Right ventricle myocardium superior (tissue), 1 donor: ENCODE measurements around the gene ELAVL2. TPM values are rescaled to one million over a fixed set of nuclear protein-coding genes. Genes with fewer than 3 reads are reported as not detected.

ENCODE experiments used
- ATAC-seq: fragments of 200-7000 bp; cut with Tn5 transposase; one replicate; pipeline ENCODE4 v1.9.1; 2020; ENCODE audit warnings: mild to moderate bottlenecking; ENCODE audit not compliant: poor library complexity
- DNase-seq: peaks from one replicate; pipeline ENCODE4 v3.0.0-alpha.2; 2020
- intact Hi-C: fragments of 100-400 bp; cut with DNase I; formaldehyde crosslinking; loops from one replicate; pipeline ENCODE4 v1.11.2; 2022
- long read RNA-seq: library from polyadenylated mRNA; unstranded; transcript quantifications from one replicate; pipeline ENCODE4 v2.0.0, GENCODE V29; 2021
- total RNA-seq: library from RNA; stranded (reverse); fragmentation: NEBNext Ultra II Directional; extraction: Animal tissue kit (Norgen Biotek cat#: 25700); gene quantifications from one replicate; pipeline ENCODE4 v1.2.1, GENCODE V29; 2021
- donor health status: DM: no; HTN: yes; CAD: no; lungs with severe emphysema.

Gene ELAVL2
- total RNA-seq: not detected
- long read RNA-seq: 0 reads

DNA sequence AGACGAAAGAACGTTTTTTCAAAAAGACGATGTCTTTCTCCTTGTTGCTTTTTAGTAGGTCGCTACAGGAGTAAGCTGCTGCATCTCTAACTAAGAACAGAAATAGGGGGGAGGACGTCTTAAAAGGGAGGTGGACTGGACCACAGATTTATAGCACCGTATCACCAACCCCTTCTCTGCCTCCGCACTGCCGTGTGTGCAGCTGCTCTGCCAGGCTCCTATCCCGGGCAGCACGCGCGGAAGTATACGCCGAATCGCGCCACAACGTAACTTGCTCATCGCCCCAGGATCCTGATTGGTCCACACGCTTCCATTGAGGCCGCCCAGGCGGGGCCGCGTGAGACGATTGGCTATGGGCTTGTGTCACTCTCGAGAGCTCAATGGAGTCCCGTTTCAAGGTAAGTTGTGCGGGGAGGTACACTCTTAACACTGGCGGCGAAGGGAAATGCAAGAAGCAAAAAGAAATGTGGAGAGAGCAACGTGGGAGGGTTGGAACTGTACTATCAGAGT, at the start of gene ELAVL2:
TSS of gene ELAVL2 (minus strand) at position 121 of the 510 bp plus-strand sequence. CDS start 64,006 bp downstream, outside the sequence.
- intact Hi-C loops: no loop called here
- DNase-seq (peak; percentile 89), ATAC-seq (peak; percentile 91)

DNA sequence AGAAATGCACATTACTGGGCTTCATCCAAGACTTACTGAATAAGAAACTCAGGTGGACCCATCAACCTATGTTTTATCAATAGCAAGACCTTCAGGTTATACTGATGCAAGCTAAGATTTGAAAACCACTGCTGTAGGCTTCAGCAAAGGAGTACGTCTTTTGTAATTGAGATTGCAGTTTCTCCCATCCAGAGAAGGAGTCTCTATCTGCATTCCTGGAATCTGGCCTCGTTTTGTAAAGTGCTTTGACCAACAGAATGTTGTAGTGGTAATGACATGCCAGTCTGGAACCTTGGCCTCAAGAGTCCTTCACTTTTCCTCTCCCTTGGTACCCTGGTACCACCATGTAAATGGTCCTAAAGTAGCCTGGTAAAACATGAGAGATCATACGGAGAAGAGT, 32.2 kb upstream of the ELAVL2 start:
- DNase-seq: no peak
- intact Hi-C loops: no loop called here
- no peak for ATAC-seq

DNA sequence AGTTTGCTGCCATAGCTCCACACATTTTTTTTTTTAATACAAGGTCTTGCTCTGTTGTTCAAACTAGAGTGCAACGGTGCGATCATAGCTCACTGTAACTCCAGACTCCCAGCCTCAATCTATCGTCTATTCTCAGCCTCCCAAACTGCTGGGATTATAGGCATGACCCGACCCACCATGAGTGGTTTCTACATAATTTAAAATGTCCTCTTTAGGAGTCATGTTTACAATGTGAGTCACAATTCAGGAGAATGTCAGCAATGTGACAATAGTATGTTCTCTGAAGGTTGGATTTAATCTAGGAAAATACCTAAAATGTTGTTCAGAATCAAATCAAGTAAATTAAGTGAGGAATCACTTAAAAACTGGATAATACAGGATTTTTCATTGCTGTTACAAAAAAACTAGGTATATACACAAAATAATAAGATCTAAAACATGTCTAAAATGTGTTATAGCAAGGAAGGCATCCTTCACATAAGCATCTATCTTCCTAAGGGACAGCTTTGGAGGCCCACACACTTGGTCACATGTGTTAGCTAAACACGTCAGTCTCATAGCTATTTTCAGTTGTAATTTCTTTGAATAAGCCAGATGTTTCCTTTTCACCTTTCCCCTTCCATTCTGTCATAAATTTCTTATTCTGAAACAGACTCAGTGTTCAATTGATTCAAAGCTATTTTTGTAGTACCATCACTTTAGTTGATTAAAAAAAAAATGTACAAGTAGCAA, 30.0 kb upstream of the ELAVL2 start:
- ATAC-seq (no peak), DNase-seq (no peak)
- intact Hi-C loops: no loop called here

DNA sequence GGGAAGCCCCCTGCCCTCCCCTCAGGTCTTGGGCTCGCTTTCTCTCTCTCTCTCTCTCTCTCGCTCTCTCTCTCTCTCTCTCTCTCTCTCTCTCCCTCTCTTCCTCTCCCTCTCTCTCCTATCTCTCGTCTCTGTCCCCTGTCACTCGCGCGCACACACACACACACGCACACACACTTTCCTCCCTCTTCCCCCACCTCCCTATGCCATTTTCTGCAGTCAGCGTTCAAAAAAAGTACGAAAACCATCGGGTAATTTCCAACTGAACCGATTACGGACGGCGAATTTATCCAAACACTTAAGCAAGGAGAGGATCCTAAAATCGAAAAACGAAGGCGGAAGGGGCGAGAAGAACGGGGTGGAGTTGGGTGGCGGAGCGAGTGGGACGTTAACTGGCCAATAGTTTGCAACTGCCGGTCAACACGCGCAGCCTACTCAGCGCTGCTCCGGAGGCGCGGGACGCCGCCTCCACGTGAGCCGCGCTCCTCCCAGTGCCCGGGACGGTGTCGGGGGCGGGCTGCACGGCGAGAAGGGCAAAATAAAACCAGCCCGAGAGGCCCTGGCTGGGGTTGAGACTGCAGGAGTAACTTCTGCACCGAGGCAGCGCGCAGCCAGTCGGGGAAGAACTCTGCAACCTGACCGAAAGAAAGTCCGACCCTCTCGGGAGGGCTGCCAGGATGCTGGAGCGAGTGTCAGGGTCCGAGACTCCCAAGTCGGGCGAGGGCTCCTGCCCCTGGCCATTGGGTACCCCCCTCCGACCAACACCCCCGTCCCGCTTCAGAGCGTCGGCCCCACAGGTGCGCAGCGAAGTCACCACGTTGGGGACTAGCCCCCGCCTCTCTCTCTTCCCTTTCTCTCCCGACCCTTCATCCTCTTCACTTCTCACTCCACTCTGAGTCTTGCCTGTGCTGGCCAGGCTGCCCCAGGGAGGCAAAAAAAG, 24.9 kb upstream of the ELAVL2 start:
- peak; percentile 41 for DNase-seq
- intact Hi-C loops: no loop called here
- ATAC-seq: peak; percentile 43

DNA sequence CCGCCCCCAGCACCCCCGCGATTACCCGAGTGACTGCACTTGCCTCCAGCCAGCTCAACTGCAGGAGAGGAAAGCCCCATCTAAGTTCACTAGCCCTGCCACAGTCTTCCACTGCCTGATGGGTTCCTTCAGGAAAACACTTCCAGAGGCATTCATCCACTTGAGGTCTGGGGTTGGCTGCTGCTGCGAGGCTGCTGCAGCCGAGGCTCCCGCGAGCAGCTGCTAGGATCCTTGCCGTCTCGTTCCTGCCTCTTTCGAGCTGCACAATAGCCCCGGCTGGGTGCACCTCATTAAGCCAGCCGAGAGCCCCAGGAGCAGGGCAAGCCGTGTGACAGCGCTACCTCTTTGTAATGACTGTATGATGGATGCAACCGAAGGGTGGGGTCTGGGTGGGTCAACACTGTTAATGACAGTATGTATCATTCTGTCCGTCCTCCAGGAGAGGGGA, 24.2 kb upstream of the ELAVL2 start:
- no peak for DNase-seq
- ATAC-seq: no peak
- intact Hi-C loops: no loop called here

DNA sequence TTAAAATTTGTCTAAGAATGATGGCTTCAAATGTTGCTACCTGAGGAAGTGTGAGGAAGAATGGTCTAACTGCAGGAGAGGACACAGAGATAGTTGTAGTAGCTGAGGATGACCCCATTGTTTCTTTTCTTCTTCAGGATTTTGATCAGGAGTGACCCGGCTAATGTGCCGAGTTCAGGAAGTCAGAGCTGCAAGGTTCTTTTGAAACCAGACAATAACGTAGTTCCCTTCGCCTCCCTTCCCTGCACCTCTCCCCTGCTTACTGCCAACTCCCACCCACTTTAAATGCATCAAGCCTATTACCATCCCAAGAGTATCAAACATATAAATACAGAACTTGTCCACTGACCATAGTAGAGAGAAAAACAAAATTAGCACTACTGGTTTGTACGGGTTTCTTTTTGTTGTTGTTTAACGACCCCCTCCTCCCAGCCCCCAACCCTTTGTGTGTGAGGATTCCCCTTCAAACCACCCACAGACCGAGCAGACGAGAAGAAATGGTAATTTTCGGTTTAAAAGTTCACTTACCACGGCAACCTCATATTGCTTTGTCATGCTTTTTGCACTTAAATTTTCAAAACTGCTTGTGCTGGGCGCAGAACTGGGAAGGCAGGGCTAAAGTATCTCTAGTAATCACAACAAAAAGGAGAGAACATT, 23.5 kb upstream of the ELAVL2 start:
- intact Hi-C loops: no loop called here
- ATAC-seq: no peak
- DNase-seq: no peak

DNA sequence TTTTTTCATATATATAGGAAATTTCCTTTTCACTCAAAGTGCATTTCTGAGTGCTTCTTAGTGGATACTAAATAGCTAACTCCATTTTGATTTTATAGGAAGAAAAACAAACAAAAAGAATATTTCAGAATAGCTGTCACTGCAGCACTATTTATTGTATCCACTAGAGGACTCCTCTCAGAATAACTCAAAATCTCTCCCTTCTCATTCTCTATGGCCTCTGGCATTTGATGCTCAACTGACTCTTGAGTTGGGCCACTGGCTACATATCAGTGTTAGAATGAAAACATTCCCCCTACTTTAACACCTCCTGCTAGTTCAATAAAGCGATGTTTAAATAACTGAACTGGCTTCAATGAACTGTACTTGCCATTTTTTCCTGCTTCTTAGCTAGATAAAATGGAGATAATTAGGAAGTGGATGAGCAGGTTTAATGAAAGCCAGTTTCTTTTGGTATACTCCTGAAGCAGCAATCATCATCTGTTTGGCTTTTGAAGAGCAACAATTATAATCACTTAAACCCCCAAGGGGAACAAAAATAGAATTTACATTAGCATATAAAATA, 16.6 kb upstream of the ELAVL2 start:
- intact Hi-C loops: no loop called here

DNA sequence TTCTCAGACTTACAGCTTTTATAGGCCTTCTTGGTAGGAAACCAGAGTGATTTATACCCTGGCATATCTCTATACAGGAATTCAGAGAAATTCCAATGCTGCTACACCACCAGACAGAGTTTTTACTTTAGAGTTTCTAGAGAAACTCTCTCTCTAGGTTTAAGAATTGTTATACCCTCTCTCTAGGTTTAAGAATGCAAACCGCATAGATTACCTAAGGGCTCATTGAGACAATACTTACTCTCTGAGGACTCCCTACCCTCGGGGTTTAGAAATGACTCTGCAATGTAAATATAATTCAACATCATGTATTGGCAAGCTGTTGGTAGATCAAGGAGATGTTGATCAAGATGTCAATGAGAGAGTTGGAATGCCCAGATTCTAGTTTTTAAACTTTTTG, 15.3 kb upstream of the ELAVL2 start:
- ATAC-seq (no peak), DNase-seq (no peak)
- intact Hi-C loops: no loop called here

More for the DNA sequence above, 16.6 kb upstream of the ELAVL2 start:
- DNase-seq: no peak
- no peak for ATAC-seq

DNA sequence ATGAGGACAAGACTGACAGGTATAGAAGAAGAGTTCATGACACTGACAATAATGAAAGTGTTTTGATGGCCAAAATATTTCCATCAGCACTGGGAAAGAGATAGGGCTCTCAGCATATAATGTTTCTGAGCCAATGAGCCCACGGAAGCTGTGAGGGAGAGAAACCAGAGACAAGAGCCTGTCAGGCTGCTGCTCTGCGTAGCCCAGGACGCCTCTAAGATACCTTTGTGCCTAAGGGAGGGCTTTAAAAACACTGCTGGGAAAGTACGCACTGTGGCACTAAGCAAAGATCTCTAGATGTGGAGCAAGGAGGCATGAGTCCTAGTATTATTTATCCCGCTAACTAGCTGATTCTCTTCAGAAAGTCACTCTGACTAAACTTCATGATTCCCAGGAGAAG, 11.0 kb upstream of the ELAVL2 start:
- intact Hi-C loops: no loop called here
- ATAC-seq (no peak), DNase-seq (no peak)

DNA sequence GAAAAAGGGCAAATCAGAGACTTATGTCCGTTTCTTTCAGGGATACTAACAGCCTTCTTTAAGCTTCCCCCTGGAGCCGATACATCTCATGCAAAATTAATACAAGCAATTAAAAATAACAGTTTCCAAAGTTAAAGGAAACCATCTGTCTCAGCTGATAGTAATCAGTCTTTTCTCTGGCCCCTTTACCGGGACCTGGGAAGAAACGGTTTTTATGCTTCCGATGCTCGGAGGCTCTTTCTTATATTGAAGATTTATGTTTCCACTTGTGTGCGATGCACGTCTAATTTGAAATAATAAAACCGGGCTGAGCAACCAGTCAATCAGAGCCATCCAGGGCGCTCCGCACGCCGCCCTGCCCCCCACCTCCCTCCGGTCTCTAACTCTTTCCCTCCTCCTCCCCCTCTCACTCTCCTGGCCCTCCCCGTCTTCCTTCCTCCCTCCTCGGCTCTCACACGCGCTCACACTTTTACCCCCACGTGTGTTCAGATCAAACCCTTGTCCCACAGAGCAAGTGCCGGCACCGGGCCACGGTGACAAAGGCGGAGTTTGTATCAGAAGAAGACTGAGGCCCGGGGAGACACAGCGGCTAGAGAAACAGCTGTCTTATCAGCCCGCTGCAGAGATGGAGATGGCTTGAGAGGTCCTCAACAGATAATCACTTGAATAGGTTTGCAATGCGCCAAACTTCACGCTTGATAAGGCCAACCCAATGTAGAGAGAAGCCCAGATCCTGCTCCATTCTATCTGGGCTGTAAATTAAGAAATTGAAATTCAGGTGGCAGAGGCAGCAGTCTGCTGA, 5.1 kb upstream of the ELAVL2 start:
- intact Hi-C loops: no loop called here
- ATAC-seq (no peak), DNase-seq (no peak)

DNA sequence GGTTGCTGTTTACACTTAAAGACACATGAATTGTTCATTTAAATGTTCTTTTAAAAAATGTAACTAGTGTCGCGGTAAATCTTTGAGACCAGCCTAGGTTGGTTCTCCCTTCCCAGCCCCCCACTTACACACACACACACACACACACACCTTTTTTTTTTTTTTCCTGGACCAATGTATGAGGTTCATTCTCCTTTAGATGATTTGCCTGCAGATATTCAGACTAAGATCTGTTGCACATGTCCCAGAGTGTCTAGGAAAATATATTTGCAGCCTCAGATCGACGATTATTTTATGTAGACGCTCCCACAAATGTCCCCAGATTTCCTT, 4.4 kb upstream of the ELAVL2 start:
- ATAC-seq: no peak
- DNase-seq: no peak
- intact Hi-C loops: no loop called here

DNA sequence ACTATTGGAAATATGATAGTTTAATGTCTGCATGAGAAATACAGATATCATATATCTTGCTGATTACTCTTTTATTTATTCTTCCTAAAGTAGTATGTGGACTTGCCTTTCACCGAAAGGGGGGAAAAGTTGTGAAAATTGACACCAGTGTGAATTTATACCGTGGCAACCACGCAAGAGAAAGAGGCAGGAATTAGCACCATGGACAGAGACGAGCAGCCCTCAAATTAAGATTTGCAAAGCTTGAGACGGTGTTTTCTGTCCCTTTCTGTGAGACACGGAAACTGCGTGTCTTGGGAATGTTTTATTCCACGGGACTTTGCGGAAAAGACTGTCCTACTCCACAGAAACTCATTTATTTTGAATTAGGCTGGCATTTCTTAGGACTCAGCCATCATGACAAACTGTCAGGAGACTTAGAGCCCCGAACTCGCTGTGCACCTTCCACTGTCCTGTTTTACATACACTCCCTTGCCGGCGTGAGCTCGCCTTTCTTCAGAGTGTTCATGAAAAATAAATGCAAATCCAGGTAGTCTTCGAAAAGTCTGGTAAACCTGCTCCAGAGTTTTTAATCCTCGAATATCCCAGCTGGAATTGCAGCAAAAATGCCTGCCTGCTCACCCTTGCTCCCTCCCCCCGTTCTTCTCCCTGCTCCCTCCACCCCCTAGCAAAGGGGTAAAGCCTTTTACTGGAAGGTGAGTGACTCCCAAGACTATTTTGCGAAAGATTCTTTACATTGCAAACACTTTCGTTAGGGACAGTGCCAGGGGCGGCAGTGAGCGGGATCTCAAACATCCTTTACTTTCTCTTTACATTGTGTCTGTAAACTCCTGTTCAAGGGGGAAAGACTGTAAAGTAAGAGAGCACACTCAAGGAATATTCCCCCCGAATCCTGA, 3.8 kb upstream of the ELAVL2 start:
- DNase-seq: no peak
- intact Hi-C loops: no loop called here
- no peak for ATAC-seq

DNA sequence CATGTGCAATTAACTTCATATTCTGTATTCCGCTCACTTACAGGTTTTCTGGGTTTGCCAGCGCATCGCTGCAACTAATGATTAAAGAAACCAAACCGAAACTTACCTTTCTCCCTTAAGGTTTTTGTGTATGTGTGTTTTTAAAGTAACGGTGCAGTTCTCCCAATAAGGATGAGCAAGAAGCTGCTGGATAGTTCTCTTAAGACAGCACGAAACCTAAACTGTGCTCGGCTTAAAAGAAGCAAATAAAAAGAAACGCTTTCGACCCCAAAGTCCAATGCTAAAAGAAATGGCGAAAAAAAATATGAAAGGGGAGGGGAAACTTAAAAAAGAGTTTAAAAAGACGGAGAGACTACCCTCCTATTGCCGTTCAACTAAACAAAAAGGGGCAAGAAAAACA, 340 bp downstream of the ELAVL2 start:
- DNase-seq (no peak), ATAC-seq (no peak)
- intact Hi-C loops: no loop called here

DNA sequence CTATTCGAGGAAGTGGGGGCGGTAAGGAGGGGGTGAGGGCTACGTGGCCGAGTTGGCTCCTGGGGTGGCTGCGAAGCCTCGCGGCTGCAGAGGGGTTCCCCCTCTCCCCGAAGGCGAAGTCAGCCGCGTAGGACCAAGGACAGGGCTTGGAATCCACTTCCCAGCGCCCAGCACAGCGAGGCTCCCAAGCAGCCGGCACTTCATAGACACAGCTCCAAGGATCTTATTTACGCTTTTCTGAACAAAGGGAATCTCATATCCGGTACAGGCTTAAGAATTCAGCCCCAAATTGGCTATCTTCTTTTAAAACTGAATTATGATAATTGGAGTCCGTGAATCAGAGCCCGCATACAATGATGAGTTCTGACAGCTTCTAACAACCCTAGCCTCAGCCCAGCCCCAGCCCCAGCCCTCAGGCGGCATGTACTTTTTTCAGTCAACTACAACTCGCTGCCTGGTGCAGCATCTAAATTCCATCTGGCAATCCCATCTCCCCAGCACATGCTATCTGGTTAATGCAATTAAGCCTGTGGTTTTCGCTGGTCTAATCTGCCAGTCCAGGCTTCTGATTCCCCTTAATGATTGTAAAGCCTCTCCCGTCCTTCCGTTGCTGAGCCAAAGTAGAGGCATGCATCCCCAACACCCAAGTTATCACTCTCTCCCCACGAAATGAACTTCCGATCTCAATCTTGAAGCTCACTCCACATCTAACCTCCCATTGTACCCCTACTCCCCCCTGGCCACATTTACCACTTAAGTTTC, 1.0 kb downstream of the ELAVL2 start:
- DNase-seq: no peak
- intact Hi-C loops: no loop called here
- peak; percentile 50 for ATAC-seq

DNA sequence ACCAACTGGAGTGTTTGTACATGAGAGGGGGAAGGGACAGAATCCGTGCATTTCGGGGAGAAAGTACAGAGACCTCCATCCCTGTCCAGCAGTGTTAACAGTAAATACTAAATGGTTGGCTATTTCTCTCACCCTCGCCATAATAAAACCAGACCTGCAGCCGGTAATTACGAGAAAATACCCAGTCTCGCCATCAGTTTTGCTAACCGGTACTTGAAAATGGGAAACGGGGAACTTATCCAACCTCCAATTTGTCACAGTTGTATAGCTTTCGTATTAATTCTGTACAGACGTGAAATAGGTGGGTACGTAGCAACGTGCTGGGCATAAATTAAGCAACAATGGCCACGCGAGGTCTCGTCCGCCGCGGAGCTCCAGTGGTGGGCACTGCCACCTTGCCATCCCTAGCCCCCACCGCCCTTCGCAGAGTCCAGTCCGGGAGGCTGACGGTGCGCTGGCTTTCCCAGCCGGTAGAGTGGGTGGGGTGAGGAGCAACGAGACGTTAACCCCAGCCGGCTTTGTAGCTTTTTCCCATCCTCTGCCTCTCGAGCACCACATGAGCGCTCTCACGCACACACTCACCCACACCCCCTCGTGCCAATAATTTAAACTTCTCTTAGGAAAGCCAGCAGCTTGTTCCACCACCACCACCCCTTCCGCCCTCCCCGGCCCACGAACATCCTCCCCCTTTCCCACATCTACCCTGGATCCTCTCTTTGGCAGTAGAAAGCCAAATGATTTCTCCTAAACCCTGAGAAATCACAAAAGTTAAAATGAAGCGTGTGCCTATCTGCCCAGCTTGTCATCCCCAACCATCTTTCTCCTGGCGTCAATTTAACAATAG, 1.8 kb downstream of the ELAVL2 start:
- intact Hi-C loops: no loop called here
- DNase-seq (no peak), ATAC-seq (no peak)

DNA sequence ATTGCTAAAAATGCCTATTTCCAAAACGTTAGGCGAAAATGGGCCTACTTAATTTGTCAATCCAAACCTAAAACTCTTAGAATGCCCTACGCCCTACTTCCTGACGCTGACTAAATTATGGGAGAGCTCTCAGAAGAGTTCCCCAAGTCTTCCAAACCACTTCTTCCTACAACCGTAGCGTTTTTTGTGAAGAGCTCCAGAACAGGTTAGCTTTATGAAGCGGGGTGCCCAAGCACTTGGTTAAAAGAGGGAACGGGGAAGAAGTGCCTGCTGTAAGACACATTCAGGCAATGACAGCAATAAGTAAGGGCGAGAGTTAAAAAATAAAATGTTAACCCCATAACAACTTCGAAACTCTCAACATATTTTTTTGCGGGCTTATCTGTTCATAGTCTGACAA, 2.8 kb downstream of the ELAVL2 start:
- intact Hi-C loops: no loop called here
- ATAC-seq: no peak

More for the DNA sequence above, 2.8 kb downstream of the ELAVL2 start:
- no peak for DNase-seq
